SK-MEL-5 (cell line): ENCODE data around the gene TMEM266. TPM values are rescaled to one million over a fixed set of nuclear protein-coding genes. Genes with fewer than 3 reads are reported as not detected.
A peak's percentile ranks its signal among the peaks of the same experiment; 100 is the strongest.

Experiments
- DNase-seq: peaks from one replicate; pipeline ENCODE4 v3.0.0-alpha.2; 2016; ENCODE audit warnings: low read depth, low spot score
- in situ Hi-C: cut with HindIII; loops from 2 replicates; pipeline ENCODE4 v1.10.0; 2016; ENCODE audit warnings: low sequenced_read_pairs, high pct_unique_total_duplicates, low pct_unique_long_range_greater_than_20kb
- total RNA-seq: library from RNA; depleted of rRNA; stranded (reverse); fragments of >200 nt; shearing (Covaris generic); gene quantifications from 2 replicates; pipeline ENCODE4 v1.2.3, GENCODE V29; 2014

TMEM266 gene
- total RNA-seq, 1 experiment from 2014 or later, result 1.9 TPM

DNA sequence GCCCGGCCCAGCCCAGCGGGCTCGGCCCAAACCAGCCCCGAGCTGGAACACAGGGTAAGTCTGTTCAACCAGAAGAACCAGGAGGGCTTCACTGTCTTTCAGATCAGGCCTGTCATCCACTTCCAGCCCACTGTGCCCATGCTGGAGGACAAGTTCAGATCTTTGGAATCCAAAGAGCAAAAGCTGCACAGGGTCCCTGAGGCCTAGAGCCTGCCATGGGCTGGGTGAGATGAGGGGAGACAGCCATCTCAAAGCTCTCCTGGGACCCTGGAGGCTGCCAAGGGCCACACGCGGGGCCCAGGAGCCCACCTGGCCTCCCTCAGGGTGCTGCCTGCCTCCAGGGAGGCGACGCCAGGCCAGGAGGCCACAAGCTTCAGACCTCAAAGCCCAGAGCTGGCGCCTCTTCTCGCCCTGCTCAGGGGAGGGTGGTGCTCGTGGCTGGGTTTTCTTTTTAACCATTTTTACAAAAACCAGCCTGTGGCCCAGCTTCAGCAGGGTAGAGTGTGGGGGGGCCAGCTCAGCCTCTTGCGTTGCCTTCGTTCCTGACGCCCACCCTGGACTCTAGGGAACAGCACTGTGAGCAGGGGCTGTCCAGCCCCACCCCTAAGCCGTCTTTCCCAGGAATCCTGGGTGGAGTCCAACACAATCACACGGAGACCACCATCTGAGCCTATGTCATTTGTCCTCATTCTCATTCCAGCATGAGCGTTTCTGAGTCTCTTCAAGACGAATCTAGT is 144.5 kb downstream of the TMEM266 start:
- DNase-seq, result no peak

DNA sequence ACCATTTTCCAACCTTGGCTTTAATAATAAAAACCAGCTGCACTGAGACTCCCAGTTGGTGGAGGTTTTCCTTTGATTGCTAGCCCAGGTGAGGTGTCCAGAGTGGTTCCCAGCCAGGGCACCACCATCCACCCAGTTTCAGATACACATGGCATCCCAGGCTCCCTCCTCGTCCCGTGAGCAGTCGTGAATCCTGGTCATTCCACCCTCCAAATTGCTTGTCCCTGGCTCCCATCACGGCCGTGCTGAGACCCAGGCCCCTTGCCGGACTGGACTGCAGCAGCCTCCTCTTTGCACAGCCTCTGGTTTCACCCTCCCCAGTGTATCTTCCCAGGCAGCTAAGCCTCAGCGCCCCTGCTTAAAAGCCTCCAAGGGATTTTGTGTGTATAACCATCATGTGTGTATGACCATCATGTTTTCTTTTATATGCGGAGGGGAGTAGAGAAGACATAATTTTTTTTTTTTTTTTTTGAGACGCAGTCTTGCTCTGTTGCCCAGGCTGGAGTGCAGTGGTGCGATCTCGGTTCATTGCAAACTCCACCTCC is 145.2 kb downstream of the TMEM266 start:
- DNase-seq, result no peak
- in situ Hi-C loops, result no loop called here

More for the DNA sequence above, 144.5 kb downstream of the TMEM266 start:
- in situ Hi-C loops, result no loop called here

DNA sequence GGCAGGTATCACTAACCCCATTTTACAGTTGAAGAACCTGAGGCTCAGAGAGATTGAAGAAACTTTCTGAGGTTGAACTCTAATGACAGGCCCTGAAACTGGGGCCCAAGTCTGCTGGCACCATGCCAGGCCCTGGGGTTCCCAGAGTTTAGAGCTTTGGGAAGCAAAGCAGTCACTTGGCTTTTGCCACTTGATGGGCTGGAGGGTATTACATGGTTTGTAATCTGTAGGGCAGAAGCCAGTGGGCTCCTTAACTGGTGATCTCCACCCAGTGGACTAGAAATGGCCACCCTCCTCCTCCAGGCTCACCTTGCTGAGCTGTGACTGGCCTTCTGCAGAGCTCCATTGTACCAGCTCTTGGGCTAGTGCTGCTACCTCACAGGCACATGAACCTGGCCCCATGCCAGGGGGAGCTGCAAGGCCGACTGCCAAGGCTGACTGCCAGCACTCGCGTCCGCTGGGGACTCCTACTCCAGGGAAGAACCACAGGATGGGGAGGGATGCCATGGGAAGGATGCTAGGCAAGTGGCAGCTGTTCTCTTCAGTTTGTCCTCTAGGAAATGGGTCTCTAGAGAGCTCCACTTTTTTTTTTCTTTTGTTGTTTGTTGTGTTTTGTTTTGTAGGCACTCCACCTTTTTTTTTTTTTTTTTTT is 146.7 kb downstream of the TMEM266 start:
- in situ Hi-C loops, result no loop called here
- DNase-seq, result peak; percentile 26

DNA sequence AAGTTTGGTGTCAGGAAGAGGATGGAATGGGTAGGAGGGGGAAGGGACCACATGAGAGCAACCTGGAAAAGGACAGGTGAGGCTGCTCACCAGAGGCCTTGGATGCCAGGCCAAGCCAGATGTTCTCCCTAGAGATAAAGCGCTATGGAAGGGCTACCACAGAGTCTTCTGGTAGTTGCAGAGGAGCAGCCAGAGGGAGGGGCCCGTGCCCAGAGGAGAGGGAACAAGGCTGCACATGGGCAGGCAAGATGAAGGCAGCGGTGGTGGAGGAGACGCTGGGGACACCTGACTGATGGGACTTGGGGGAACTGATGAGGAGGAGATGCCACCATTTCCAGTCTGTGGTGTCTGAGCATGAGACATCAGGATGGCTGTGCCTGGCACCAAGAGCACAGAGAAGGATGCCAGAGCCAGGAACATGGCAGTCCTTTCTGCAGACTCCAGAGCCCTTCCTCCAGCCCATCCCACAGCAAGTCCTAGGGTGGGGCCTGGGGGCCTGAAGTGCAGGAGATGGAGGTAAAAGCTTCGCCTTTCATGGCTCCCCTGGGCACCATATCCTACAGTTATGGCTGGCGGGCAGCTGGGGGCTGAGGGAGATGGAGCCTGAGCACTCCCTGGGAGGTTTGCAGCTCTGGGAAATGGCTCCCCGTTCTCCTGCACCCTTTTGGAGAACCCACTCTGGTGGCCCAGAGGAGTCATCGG is 148.4 kb downstream of the TMEM266 start:
- DNase-seq, result no peak
- in situ Hi-C loops, result no loop called here

DNA sequence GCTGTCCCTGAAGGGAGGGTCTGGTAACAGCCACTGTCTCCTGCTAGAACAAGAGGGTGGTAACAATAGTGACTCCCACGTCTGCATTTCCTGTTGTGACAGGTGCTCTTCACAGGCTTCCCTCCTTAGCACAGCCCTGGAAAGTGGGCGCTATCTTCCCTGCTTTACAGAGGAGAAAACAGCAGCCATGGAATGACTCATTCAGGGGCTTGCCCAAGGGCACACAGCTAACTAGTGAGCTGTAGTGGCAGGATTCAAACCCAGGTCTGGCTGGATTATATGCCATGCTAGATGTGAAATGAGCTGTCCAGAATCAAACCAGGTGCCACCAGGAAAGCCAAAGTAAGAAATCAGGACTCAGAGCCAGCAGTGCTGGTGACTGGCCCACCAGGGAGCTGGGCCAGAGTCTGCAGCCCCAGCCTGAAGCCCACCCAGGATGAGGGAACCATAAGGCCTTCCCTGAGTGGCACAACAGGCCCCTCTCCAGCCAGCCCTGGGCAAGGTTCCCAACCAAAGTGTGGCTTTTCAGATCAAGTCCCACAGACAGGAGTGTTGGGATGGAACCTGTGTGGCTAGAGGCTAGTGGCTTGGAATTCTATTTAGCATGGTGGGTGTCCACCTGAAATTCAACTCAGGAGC is 149.1 kb downstream of the TMEM266 start:
- in situ Hi-C loops, result no loop called here

DNA sequence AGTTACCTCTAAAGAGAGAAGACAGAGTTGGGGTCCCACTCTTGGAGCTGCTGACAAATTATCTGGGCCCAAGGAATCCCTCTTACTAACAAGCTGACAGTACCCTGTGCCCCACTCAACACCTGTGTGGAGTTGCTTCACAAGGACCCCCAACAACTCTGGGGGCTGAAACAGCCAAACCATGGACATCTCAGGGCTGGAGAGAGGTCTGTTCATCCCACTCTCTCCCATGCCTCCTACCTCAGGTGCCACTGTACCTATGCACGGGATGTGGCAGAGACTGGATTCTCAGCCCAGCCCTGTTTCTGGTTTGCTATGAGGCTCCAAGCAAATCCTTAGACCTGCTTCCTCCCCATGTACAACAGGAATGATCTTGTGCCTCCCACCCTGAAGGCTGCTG is 149.7 kb downstream of the TMEM266 start:
- in situ Hi-C loops, result no loop called here
- no peak for DNase-seq

More for the DNA sequence above, 149.1 kb downstream of the TMEM266 start:
- no peak for DNase-seq

DNA sequence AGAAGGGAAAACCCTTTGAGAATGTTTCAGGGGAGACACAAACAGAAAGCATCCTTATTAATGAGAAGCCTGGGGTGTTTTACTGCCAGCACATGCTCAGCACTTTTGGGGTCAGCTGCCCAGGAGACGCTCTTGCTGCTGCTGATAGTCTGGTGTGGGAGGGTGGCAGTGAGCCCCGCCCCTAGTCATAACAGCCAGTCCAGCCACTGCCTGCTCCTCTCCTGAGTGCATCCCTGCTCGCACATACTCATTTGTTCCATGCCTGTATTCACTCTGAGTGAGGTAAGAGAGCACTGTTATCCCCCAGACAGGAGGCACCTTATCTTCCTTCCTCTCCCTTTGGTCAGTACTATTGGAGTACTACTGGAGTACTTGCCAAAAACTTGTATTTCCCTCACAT is 150.2 kb downstream of the TMEM266 start:
- no peak for DNase-seq
- in situ Hi-C loops, result no loop called here

DNA sequence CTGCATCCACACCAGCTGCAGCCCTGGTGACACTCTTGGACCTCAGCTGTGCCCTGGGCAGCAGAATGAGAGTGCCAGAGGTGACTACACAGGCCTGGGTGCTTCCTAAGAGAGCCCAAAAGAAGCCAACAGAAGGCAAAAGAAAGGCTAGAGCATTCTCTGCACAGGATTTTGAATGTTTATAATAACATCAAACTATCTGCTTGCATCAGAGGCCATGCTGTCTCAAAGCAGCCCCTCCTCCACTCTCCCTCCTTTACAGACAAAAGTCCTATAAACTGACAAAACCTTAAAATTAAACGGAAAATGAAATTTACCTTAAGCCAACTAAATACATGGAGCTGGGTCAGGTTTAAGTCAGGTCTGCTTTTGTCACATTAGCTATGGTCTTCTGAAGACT is 155.8 kb downstream of the TMEM266 start:
- in situ Hi-C loops, result no loop called here
- DNase-seq, result no peak

DNA sequence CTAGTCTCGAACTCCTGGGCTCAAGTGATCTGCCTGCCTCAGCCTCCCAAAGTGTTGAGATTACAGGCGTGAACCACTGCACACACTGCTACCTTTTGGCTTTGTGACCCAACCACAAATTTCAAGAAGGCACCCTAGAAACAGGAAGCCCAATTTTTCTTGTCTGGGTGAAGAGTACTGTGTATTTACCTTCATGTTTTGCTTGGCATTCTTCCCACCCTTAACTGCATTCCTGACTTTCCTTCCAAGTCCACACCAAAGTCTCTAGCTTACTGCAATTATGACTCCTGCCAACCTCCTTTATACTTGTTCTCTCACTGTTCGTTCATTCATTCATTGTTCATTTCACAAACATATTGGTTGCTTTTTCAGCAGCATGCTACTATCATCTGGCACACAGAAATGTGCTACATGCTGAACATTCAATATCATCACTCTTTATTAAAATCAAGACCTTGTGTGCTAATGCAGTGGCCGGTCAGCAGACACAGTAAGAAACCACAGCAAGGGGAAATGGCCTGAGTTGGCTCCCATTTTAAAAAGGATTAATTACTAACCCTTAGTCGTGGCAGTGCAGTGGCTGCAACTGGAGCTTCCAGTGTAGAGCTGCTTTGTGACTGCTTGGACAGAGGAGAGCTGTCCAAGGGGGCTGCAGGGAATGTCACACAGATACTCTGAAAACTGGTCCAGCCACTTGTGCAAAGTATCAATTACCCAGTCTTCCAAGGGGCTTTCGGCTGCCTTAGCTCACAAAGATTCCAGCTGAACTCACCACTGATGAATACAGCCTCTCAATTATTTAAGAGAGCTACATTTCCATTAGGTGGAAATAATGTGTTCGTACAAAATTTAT is 157.5 kb downstream of the TMEM266 start:
- DNase-seq, result no peak
- in situ Hi-C loops, result no loop called here

DNA sequence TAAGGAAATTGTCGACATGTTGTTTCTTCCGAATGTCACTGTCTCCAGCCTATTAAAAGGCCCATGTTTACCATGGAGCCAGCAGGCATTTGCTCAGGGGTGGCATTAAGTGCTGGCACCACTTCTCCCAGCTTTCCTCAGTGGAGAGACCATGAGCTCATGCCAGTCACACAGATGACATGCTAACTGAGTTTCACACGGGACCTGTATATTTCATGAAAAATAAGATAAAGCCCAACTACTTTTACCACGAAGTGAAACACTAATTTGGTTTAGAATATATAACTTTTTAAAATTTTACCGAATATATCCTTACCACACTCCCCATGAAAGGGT is 158.1 kb downstream of the TMEM266 start:
- in situ Hi-C loops, result no loop called here

DNA sequence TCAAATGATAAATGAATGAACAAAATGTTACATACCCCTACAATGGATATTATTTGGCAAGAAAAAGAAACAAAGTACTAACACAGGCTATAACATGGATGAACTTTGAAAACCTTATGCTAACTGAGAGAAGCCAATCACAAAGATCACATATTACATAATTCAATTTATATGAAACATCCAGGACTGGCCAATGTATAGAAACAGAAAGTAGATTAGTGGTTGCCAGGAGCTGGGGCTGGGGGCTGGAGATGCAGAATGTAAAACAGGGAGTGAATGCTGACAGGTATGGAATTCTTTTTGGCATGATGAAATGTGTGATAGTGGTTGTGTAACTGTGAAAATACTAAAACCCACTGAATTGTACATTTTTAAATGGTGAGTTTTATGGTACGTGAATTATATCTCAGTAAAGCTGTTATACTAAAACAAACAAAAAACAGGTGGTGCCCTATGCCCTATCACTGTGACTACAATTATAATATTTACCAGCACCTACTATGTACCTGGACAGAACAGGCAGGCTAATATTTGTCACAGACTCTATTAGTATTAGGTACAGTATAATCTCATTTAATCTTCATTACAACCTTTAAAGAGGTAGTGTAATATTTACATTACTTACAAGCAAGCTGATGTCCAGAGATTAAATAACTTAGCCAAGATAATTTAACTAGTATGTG is 161.4 kb downstream of the TMEM266 start:
- no peak for DNase-seq
- in situ Hi-C loops, result no loop called here

More for the DNA sequence above, 158.1 kb downstream of the TMEM266 start:
- DNase-seq, result no peak

DNA sequence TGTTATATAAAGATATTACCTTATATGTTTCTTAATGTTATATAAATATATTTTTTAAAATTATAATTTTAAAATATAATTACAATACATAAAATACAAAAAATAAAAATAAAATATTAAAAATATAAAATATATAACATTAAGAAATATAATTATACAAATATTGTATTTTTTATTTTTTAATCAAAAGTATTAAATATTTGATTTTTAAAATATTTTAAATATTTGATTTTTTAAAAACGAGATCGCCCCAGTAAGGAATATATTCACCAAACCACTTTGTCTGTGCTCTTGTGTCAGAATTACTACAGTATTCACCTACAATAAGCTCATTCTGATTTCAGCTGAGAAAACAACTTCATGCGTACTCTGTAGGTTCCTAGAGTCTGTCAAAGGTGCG is 162.4 kb downstream of the TMEM266 start:
- no peak for DNase-seq
- in situ Hi-C loops, result no loop called here

DNA sequence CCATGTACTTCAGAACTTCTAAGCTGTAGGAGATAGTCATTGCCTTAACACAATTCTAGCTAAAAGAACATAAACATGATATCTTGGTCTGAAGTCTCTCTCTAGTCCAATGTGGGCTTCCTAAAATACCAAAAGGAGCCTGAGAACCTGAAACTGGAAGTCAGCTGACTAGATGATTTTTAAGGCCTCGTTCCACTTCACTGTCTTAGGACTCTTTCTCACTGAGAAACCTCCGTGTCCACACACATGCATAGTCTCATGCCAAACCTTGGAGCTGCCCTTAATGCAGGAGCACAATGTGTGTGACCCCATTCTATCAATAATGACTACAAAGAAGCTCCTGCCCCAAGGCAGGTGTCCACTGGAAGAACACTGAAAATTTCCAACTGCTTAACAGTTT is 163.7 kb downstream of the TMEM266 start:
- in situ Hi-C loops, result no loop called here
- no peak for DNase-seq

DNA sequence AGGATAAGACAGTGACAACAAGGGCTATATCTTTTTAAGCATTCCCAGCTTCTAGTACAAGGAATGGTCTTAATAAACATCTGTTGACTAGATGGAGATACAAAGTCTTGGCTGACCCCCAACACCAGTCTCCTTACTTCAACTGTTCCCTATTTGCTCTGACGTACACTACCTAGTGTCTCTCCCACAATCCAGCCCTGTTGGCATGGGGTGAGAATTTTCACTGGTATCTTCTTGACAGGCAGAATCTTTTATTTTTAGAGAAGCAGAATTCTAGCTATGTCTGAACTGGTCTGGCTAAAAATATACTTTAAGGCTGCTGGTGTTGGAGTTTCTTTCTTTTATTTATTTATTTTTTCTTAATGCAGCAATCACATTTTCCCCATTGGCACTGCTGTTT is 169.5 kb downstream of the TMEM266 start:
- DNase-seq, result no peak
- in situ Hi-C loops, result no loop called here

DNA sequence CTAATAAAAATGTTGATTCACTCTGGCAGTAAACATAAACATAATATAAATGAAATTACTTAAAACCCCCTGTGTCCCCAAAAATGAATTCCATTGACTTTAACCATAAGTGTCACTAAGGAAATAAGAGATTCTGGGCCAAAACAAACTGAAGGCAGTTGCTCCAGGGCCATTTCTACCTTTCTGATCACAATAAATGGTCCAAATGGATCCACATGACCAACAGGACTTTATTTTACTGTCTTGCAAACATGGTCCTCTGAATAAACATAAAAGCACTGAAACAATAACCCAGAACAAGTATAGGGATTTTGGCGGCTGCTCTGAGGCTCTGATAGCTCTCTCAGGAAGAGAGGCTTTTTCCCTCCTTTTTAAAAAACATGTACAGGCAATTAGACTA is 174.1 kb downstream of the TMEM266 start:
- DNase-seq, result no peak
- in situ Hi-C loops, result no loop called here

DNA sequence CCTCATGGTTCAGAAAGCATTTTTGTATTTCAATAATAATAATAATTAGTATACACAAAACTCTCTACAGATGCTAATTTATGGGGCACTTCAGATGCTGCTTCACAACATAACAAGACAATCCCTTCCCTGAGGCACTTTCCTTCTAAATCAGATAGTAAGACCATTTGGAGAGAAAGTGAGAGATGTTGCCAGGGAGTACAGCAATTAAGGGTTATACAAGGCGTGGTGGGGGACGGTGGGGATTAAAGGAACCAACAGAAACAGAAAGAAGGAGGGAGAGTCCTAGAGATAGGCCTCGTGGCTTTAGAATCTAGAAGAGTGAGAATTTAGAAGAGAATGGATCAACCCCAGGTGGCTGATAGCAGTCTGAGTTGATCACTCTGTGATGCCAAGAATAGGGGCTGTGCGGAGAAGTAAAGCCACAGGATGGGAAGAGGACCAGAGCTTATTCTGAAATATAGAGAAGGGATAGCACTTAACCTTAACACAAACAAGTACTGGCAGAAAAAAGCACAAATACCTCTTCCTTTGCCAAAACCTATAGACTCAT is 174.6 kb downstream of the TMEM266 start:
- DNase-seq, result no peak
- in situ Hi-C loops, result no loop called here
